Measurements from ENCODE around the gene PRCC. TPM values are rescaled to one million over a fixed set of nuclear protein-coding genes. Genes with fewer than 3 reads are reported as not detected.

Gene PRCC
- polyA plus RNA-seq, 3 donors: 26.7 to 37.1 (median 29.6) TPM

DNA sequence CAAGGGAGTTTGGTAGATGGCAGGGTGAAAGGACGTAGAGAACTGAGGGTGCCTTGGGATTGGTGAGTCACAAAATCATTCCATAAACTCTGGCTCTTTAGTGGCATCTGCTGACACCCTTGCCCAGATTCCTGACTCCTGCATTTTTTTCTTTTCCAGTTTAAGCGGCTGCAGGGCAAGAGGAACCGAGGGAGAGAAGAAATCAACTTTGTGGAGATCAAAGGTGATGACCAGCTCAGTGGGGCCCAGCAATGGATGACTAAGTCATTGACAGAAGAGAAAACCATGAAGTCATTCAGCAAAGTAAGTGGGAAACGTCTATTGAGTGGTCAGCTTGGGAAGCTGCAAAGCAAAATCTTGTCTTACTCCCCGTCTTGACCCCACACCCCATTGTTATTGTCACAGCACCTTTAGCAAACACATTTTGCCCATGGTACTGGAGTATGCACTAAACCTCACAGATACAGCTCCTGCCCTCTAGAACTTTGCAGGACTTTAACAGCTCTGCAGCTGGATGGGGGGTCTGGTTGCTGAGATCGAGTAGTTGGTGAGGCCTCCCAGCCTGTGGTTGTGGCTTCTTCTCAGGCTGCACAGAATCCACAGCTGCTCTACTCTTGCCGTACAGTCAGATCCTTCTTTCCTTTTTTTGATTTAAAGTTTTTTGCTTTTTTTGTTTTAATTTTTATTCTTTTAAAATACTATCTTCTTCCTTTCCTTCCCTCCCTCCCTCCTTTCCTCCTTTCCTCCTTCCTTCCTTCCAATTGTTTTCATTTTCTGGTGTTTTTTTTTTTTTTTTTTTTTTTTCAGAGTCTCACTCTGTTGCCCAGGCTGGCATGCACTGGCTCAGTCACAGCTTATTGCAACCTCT lies 27.4 kb downstream of the PRCC start:
- intact Hi-C loops (cut with micrococcal nuclease): loop anchor here in 1 of 2 donors (10.0 kb wide), 1 partner anchor 60 kb away; the partner anchor contains the start of gene INSRR
- H3K36me3 Mint-ChIP-seq: peaks cover 87 to 92% of the 10 kb centered on the region in 2 donors
- H3K27ac Mint-ChIP-seq: no peak overlapping the region

DNA sequence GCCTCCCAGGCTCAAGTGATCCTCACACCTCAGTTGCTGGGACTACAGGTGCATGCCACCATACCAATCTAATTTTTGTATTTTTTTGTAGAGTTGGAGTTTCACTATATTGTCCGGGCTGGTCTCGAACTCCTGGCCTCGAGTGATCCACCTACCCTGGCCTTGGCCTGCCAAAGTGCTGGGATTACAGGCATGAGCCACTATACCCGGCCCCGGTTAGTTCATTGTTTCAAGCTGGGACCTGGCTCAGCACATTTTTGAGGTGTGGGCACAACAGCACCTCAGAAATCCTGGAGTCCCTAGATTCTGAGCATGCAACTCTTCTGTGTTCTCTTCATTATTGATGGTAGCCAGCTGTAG lies 28.0 kb downstream of the PRCC start:
- Histone ChIP-seq H3K4me1 (ENCODE audit: control insufficient read depth in 1 of 2, insufficient read depth in 2 of 2, low read length in 2 of 2) (peaks cover 3 to 4% of the 10 kb centered on the region in 2 donors), H3K36me3 (replicated peaks in 1 of 2; ENCODE audit: control insufficient read depth in 1 of 2, insufficient read depth in 2 of 2, low read length in 2 of 2) (peaks cover 83 to 100% of the 10 kb centered on the region in 2 donors), H3K4me2 (replicated peaks; ENCODE audit: extremely low read depth, low read length, poor library complexity, severe bottlenecking) (no peak overlapping the region), H3K27ac (ENCODE audit: low read depth in 1 of 2, low read length in 2 of 2) (no peak overlapping the region), H3K27me3 (ENCODE audit: control insufficient read depth in 2 of 2, insufficient read depth in 2 of 2, low read length in 2 of 2) (no peaks in the 10 kb centered on the region), H4K20me1 (ENCODE audit: insufficient read depth, low read length) (peaks cover 10% of the 10 kb centered on the region), H3K9me3 (replicated peaks in 1 of 2; ENCODE audit: control insufficient read depth in 1 of 2, insufficient read depth in 1 of 2, low read length in 2 of 2) (no peaks in the 10 kb centered on the region), H3K79me2 (ENCODE audit: insufficient read depth, low read length) (no peaks in the 10 kb centered on the region), H2AFZ (ENCODE audit: insufficient read depth, low read depth, low read length, poor library complexity, severe bottlenecking) (no peak overlapping the region), H3K4me3 (replicated peaks in 1 of 3; ENCODE audit: low read depth in 2 of 3, low read length in 3 of 3) (no peak overlapping the region), H3K9ac (ENCODE audit: insufficient read depth, low read length, poor library complexity, severe bottlenecking) (no peak overlapping the region)
- Mint-ChIP-seq H3K9me3 (no peaks in the 10 kb centered on the region), H3K27ac (no peak overlapping the region), H3K4me1 (peaks cover 7% of the 10 kb centered on the region), H3K4me3 (no peak overlapping the region), H3K36me3 (peaks cover 87 to 92% of the 10 kb centered on the region in 2 donors), H3K27me3 (ENCODE audit: low read depth in 3 of 3) (no peaks in the 10 kb centered on the region)
- DNase-seq: no peak
- TF ChIP-seq, protein P1, sequence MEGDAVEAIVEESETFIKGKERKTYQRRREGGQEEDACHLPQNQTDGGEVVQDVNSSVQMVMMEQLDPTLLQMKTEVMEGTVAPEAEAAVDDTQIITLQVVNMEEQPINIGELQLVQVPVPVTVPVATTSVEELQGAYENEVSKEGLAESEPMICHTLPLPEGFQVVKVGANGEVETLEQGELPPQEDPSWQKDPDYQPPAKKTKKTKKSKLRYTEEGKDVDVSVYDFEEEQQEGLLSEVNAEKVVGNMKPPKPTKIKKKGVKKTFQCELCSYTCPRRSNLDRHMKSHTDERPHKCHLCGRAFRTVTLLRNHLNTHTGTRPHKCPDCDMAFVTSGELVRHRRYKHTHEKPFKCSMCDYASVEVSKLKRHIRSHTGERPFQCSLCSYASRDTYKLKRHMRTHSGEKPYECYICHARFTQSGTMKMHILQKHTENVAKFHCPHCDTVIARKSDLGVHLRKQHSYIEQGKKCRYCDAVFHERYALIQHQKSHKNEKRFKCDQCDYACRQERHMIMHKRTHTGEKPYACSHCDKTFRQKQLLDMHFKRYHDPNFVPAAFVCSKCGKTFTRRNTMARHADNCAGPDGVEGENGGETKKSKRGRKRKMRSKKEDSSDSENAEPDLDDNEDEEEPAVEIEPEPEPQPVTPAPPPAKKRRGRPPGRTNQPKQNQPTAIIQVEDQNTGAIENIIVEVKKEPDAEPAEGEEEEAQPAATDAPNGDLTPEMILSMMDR (IDR thresholded peaks at IDR 0.05): no peak
- intact Hi-C loops (cut with micrococcal nuclease): loop anchor here in 1 of 2 donors (10.0 kb wide), 1 partner anchor 59 kb away; the partner anchor contains the start of gene INSRR
- 100% methylated on average over 4 of the region's 5 CpGs for WGBS (ENCODE audit: insufficient coverage)

More for the DNA sequence above, 27.4 kb downstream of the PRCC start:
- Histone ChIP-seq H3K4me1 (ENCODE audit: control insufficient read depth in 1 of 2, insufficient read depth in 2 of 2, low read length in 2 of 2) (peaks cover 3 to 4% of the 10 kb centered on the region in 2 donors), H3K79me2 (ENCODE audit: insufficient read depth, low read length) (no peaks in the 10 kb centered on the region), H3K9ac (ENCODE audit: insufficient read depth, low read length, poor library complexity, severe bottlenecking) (no peak overlapping the region), H3K27me3 (ENCODE audit: control insufficient read depth in 2 of 2, insufficient read depth in 2 of 2, low read length in 2 of 2) (no peaks in the 10 kb centered on the region), H3K27ac (ENCODE audit: low read depth in 1 of 2, low read length in 2 of 2) (no peak overlapping the region), H4K20me1 (ENCODE audit: insufficient read depth, low read length) (peaks cover 10% of the 10 kb centered on the region), H3K36me3 (replicated peaks in 1 of 2; ENCODE audit: control insufficient read depth in 1 of 2, insufficient read depth in 2 of 2, low read length in 2 of 2) (peaks cover 77 to 100% of the 10 kb centered on the region in 2 donors), H3K4me2 (replicated peaks; ENCODE audit: extremely low read depth, low read length, poor library complexity, severe bottlenecking) (no peak overlapping the region), H3K4me3 (replicated peaks in 1 of 3; ENCODE audit: low read depth in 2 of 3, low read length in 3 of 3) (no peak overlapping the region), H2AFZ (ENCODE audit: insufficient read depth, low read depth, low read length, poor library complexity, severe bottlenecking) (no peak overlapping the region), H3K9me3 (replicated peaks in 1 of 2; ENCODE audit: control insufficient read depth in 1 of 2, insufficient read depth in 1 of 2, low read length in 2 of 2) (no peaks in the 10 kb centered on the region)
- peaks cover 7% of the 10 kb centered on the region for H3K4me1 Mint-ChIP-seq
- no peaks in the 10 kb centered on the region for H3K9me3 Mint-ChIP-seq
- WGBS (ENCODE audit: insufficient coverage): 100% methylated on average over 1 of the region's 7 CpGs
- TF ChIP-seq, protein P1 (IDR thresholded peaks at IDR 0.05): no peak
- no peaks in the 10 kb centered on the region for H3K27me3 Mint-ChIP-seq (ENCODE audit: low read depth in 3 of 3)
- no peak for DNase-seq
- H3K4me3 Mint-ChIP-seq: no peak overlapping the region
